ENCODE measurements around the gene MMP15. TPM values are rescaled to one million over a fixed set of nuclear protein-coding genes. Genes with fewer than 3 reads are reported as not detected.

Gene MMP15
- total RNA-seq, 1 donor from 2014 or later = 15.4 TPM

GRCh38 chr16:58022601-58023371, 2.8 kb upstream of the MMP15 start:
- no peaks in the 10 kb centered on the region for H3K36me3 Mint-ChIP-seq (ENCODE audit: low read depth, unreplicated experiment)
- Histone ChIP-seq H3K79me2 (ENCODE audit: insufficient read depth, low read length) (no peaks in the 10 kb centered on the region), H3K4me3 (ENCODE audit: insufficient read depth, low read depth, low read length) (no peak overlapping the region), H2AFZ (ENCODE audit: low read depth, low read length) (no peak overlapping the region), H3K4me1 (ENCODE audit: insufficient read depth, low read length) (peaks cover 30% of the 10 kb centered on the region), H4K20me1 (ENCODE audit: insufficient read depth, low read length) (peaks cover 27% of the 10 kb centered on the region), H3K27ac (ENCODE audit: low read depth, low read length) (no peak overlapping the region), H3K4me2 (ENCODE audit: low read length) (peak overlapping the region; percentile 61), H3K27me3 (ENCODE audit: insufficient read depth, low read length) (peaks cover 17% of the 10 kb centered on the region), H3K9me3 (ENCODE audit: insufficient read depth, low read depth, low read length) (no peaks in the 10 kb centered on the region), H3K36me3 (ENCODE audit: insufficient read depth, low read length) (no peaks in the 10 kb centered on the region), H3K9ac (ENCODE audit: low read length) (no peak overlapping the region)
- DNase-seq (ENCODE audit: low read depth) = peak; percentile 58
- FAIRE-seq = no peak
- TF ChIP-seq EZH2 (IDR thresholded peaks at IDR 0.05; ENCODE audit: insufficient read depth, low read length) = no peak
- TF ChIP-seq CTCF (IDR thresholded peaks at IDR 0.05; ENCODE audit: insufficient read depth, low read depth, low read length) = no peak
- H3K27ac Mint-ChIP-seq (ENCODE audit: unreplicated experiment) = peak overlapping the region; percentile 66
- H3K9me3 Mint-ChIP-seq (ENCODE audit: unreplicated experiment) = no peaks in the 10 kb centered on the region
- H3K4me3 Mint-ChIP-seq (ENCODE audit: unreplicated experiment) = peak overlapping the region; percentile 11
- H3K4me1 Mint-ChIP-seq (ENCODE audit: low read depth, unreplicated experiment) = peaks cover 13% of the 10 kb centered on the region
- H3K27me3 Mint-ChIP-seq (ENCODE audit: low read depth, unreplicated experiment) = peaks cover 6% of the 10 kb centered on the region

- Mint-ChIP-seq H3K27ac (ENCODE audit: unreplicated experiment) (no peak overlapping the region), H3K9me3 (ENCODE audit: unreplicated experiment) (no peaks in the 10 kb centered on the region), H3K27me3 (ENCODE audit: low read depth, unreplicated experiment) (peaks cover 9% of the 10 kb centered on the region), H3K36me3 (ENCODE audit: low read depth, unreplicated experiment) (no peaks in the 10 kb centered on the region), H3K4me1 (ENCODE audit: low read depth, unreplicated experiment) (peaks cover 13% of the 10 kb centered on the region), H3K4me3 (ENCODE audit: unreplicated experiment) (peak overlapping the region; percentile 76)
- TF ChIP-seq CTCF (IDR thresholded peaks at IDR 0.05; ENCODE audit: insufficient read depth, low read depth, low read length) (no peak), EZH2 (IDR thresholded peaks at IDR 0.05; ENCODE audit: insufficient read depth, low read length) (peak; percentile 72)
- Histone ChIP-seq H3K9ac (ENCODE audit: low read length) (no peak overlapping the region), H2AFZ (ENCODE audit: low read depth, low read length) (peak overlapping the region; percentile 56), H3K36me3 (ENCODE audit: insufficient read depth, low read length) (no peaks in the 10 kb centered on the region), H3K4me1 (ENCODE audit: insufficient read depth, low read length) (peaks cover 30% of the 10 kb centered on the region), H3K79me2 (ENCODE audit: insufficient read depth, low read length) (no peaks in the 10 kb centered on the region), H4K20me1 (ENCODE audit: insufficient read depth, low read length) (peaks cover 33% of the 10 kb centered on the region), H3K4me2 (ENCODE audit: low read length) (peak overlapping the region; percentile 85), H3K9me3 (ENCODE audit: insufficient read depth, low read depth, low read length) (no peaks in the 10 kb centered on the region), H3K27ac (ENCODE audit: low read depth, low read length) (no peak overlapping the region), H3K4me3 (ENCODE audit: insufficient read depth, low read depth, low read length) (peak overlapping the region; percentile 41), H3K27me3 (ENCODE audit: insufficient read depth, low read length) (peaks cover 22% of the 10 kb centered on the region)
- DNase-seq (ENCODE audit: low read depth) (no peak), FAIRE-seq (no peak)
Observed at GRCh38 chr16:58024486-58025350, 836 bp upstream of the MMP15 start.

Data from astrocyte (in vitro differentiated cells and primary cell).